H9 (cell line): Measurements from ENCODE around the gene C21orf58. TPM values are rescaled to one million over a fixed set of nuclear protein-coding genes. Genes with fewer than 3 reads are reported as not detected.
A peak's percentile ranks its signal among the peaks of the same experiment; 100 is the strongest.

ENCODE experiments used
- DNase-seq: peaks from one replicate; pipeline ENCODE4 v3.0.0-alpha.2; 2017
- H2AFZ ChIP-seq: one replicate; pipeline ENCODE4 v1.6.1; 2013; ENCODE audit warnings: mild to moderate bottlenecking, low read length, control low read depth, moderate library complexity
- H2AK5ac ChIP-seq: 2 replicates; pipeline ENCODE4 v1.6.1; 2013; ENCODE audit warnings: low read length, control low read depth, mixed read lengths; ENCODE audit not compliant: insufficient read length
- H2BK120ac ChIP-seq: one replicate; pipeline ENCODE4 v1.6.1; 2013; ENCODE audit warnings: low read depth, mild to moderate bottlenecking, low read length, control low read depth, inconsistent platforms; ENCODE audit not compliant: poor library complexity, severe bottlenecking
- H2BK12ac ChIP-seq: 2 replicates; pipeline ENCODE4 v1.6.1; 2013; ENCODE audit warnings: low read length, control low read depth, mixed read lengths, low read depth; ENCODE audit not compliant: insufficient read length
- H2BK15ac ChIP-seq: 2 replicates; pipeline ENCODE4 v1.6.1; 2013; ENCODE audit warnings: low read depth, low read length, control low read depth
- H2BK20ac ChIP-seq: one replicate; pipeline ENCODE4 v1.6.1; 2013; ENCODE audit warnings: low read depth, mild to moderate bottlenecking, low read length, control low read depth, inconsistent platforms; ENCODE audit not compliant: poor library complexity, severe bottlenecking
- H2BK5ac ChIP-seq: 2 replicates; pipeline ENCODE4 v1.6.1; 2013; ENCODE audit warnings: low read length, control low read depth, mixed read lengths; ENCODE audit not compliant: insufficient read length
- H3K14ac ChIP-seq: 2 replicates; pipeline ENCODE4 v1.6.1; 2013; ENCODE audit warnings: low read length, control low read depth; ENCODE audit not compliant: insufficient read depth
- H3K18ac ChIP-seq: 2 replicates; pipeline ENCODE4 v1.6.1; 2013; ENCODE audit warnings: low read depth, mild to moderate bottlenecking, mixed read lengths, low read length, control low read depth; ENCODE audit not compliant: insufficient read length
- H3K23ac ChIP-seq: 2 replicates; pipeline ENCODE4 v1.6.1; 2013; ENCODE audit warnings: low read length, control low read depth, mixed read lengths, low read depth; ENCODE audit not compliant: insufficient read length
- H3K23me2 ChIP-seq: 2 replicates; pipeline ENCODE4 v1.6.1; 2013; ENCODE audit warnings: low read depth, mild to moderate bottlenecking, mixed read lengths, low read length, control low read depth; ENCODE audit not compliant: insufficient read length, poor library complexity, severe bottlenecking
- H3K27ac ChIP-seq: 2 replicates; pipeline ENCODE4 v1.5.1; 2013; ENCODE audit warnings: low read length, control low read depth, mixed read lengths, low read depth; ENCODE audit not compliant: insufficient read length
- H3K27me3 ChIP-seq: 2 replicates; pipeline ENCODE4 v1.6.1; 2013; ENCODE audit warnings: low read length, control low read depth, inconsistent platforms; ENCODE audit not compliant: insufficient read depth
- H3K4ac ChIP-seq: 2 replicates; pipeline ENCODE4 v1.6.1; 2013; ENCODE audit warnings: low read depth, mild to moderate bottlenecking, control low read depth, inconsistent platforms, low read length, moderate library complexity
- H3K4me1 ChIP-seq: 2 replicates; pipeline ENCODE4 v1.6.1; 2013; ENCODE audit warnings: low read length, control low read depth, inconsistent platforms; ENCODE audit not compliant: insufficient read depth
- H3K4me2 ChIP-seq: 2 replicates; pipeline ENCODE4 v1.6.1; 2013; ENCODE audit warnings: low read length, control low read depth, mixed read lengths; ENCODE audit not compliant: insufficient read length, insufficient read depth
- H3K56ac ChIP-seq: 2 replicates; pipeline ENCODE4 v1.6.1; 2013; ENCODE audit warnings: low read depth, mild to moderate bottlenecking, mixed read lengths, low read length, control low read depth; ENCODE audit not compliant: insufficient read length
- H3K79me1 ChIP-seq: 2 replicates; pipeline ENCODE4 v1.6.1; 2013; ENCODE audit warnings: low read depth, mild to moderate bottlenecking, moderate library complexity, low read length, control low read depth, inconsistent platforms; ENCODE audit not compliant: insufficient read depth, poor library complexity, severe bottlenecking
- H3K79me2 ChIP-seq: 2 replicates; pipeline ENCODE4 v1.6.1; 2013; ENCODE audit warnings: low read length, control low read depth, inconsistent platforms; ENCODE audit not compliant: insufficient read depth
- H3K9ac ChIP-seq: 2 replicates; pipeline ENCODE4 v1.6.1; 2013; ENCODE audit warnings: low read length, control low read depth, mixed read lengths; ENCODE audit not compliant: insufficient read length; ENCODE audit errors: extremely low read depth
- H3K9me3 ChIP-seq: one replicate; pipeline ENCODE4 v1.6.1; 2013; ENCODE audit warnings: low read depth, low read length, inconsistent platforms; ENCODE audit not compliant: control insufficient read depth
- H3T11ph ChIP-seq: one replicate; pipeline ENCODE4 v1.6.1; 2013; ENCODE audit warnings: mild to moderate bottlenecking, low read length, control low read depth, inconsistent platforms
- H4K20me1 ChIP-seq: one replicate; pipeline ENCODE4 v1.6.1; 2013; ENCODE audit not compliant: control insufficient read depth, insufficient read length, insufficient read depth
- H4K5ac ChIP-seq: 2 replicates; pipeline ENCODE4 v1.6.1; 2013; ENCODE audit warnings: low read depth, mild to moderate bottlenecking, mixed read lengths, low read length, control low read depth; ENCODE audit not compliant: insufficient read length
- H4K8ac ChIP-seq: replicated peaks from 2 replicates; pipeline ENCODE4 v1.6.1; 2013; ENCODE audit warnings: low read length, control low read depth, mixed read lengths, low read depth; ENCODE audit not compliant: insufficient read length
- H4K91ac ChIP-seq: 2 replicates; pipeline ENCODE4 v1.6.1; 2013; ENCODE audit warnings: low read depth, mild to moderate bottlenecking, moderate library complexity, mixed read lengths, low read length, control low read depth; ENCODE audit not compliant: insufficient read length
- H3K27ac Mint-ChIP-seq, 3 experiments: 2 replicates in 2 of 3; 3 replicates in 1 of 3; pipeline ENCODE4 v1.8.0; 2020 to 2021; ENCODE audit warnings: mixed read lengths in 3 of 3, mild to moderate bottlenecking in 1 of 3, moderate library complexity in 1 of 3
- H3K27me3 Mint-ChIP-seq: 2 replicates; pipeline ENCODE4 v1.8.0; 2021; ENCODE audit warnings: low read depth, mild to moderate bottlenecking, moderate library complexity, mixed read lengths
- H3K36me3 Mint-ChIP-seq, 3 experiments: 2 replicates in 2 of 3; 3 replicates in 1 of 3; pipeline ENCODE4 v1.8.0; 2020 to 2021; ENCODE audit warnings: low read depth in 3 of 3, mixed read lengths in 3 of 3; ENCODE audit not compliant: insufficient read depth in 1 of 3
- H3K4me1 Mint-ChIP-seq, 2 experiments: 2 replicates each; pipeline ENCODE4 v1.8.0; 2020; ENCODE audit warnings: mixed read lengths in 2 of 2
- H3K4me3 Mint-ChIP-seq, 2 experiments: 2 replicates in 1 of 2; 3 replicates in 1 of 2; pipeline ENCODE4 v1.8.0; 2020 to 2021; ENCODE audit warnings: mild to moderate bottlenecking in 2 of 2, mixed read lengths in 2 of 2, moderate library complexity in 1 of 2
- H3K9me3 Mint-ChIP-seq, 2 experiments: 2 replicates in 1 of 2; 3 replicates in 1 of 2; pipeline ENCODE4 v1.8.0; 2020; ENCODE audit warnings: mild to moderate bottlenecking in 2 of 2, mixed read lengths in 2 of 2, moderate library complexity in 1 of 2
- WGBS: extraction: QIAGEN DNeasy Blood & Tissue Kit; methylation state at CpG from one replicate; pipeline ENCODE4 v1.1.7; 2013; ENCODE audit warnings: missing lambda C conversion rate, low lambda C conversion rate, mixed read lengths; ENCODE audit not compliant: insufficient read length; ENCODE audit errors: extremely low coverage; 5-methylcytosine and 5-hydroxymethylcytosine counted together
- total RNA-seq: library from RNA; stranded (reverse); gene quantifications from 2 replicates; pipeline ENCODE4 v1.2.1, GENCODE V29; 2021
- TF ChIP-seq, protein P1 (sequence below): fragments of 200-600 bp; sonication (generic); conservative IDR thresholded peaks from 3 replicates; pipeline ENCODE4 v1.8.0; 2021; ENCODE audit warnings: antibody characterized with exemption, mild to moderate bottlenecking

Gene C21orf58
- total RNA-seq, 1 experiment from 2014 or later: 17.2 TPM

DNA sequence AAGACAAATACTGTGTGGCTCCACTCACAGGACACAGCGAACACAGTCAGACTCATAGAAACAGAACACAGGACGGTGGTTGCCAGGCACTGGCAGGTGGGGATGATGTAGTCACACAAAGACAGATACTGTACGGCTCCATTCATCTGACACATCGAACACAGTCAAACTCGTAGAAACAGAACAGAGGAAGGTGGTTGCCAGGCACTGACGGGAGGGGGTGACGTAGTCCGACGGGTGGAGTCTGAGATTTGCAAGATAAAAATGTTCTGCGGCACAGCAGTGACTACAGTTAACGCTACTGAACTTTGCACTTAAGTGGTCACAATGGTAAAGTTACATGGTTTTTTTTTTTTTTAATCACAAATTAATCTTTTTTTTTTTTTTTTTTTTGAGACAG is 18.7 kb downstream of the C21orf58 start:
- no peak overlapping the region for H4K91ac ChIP-seq
- TF ChIP-seq, protein P1, sequence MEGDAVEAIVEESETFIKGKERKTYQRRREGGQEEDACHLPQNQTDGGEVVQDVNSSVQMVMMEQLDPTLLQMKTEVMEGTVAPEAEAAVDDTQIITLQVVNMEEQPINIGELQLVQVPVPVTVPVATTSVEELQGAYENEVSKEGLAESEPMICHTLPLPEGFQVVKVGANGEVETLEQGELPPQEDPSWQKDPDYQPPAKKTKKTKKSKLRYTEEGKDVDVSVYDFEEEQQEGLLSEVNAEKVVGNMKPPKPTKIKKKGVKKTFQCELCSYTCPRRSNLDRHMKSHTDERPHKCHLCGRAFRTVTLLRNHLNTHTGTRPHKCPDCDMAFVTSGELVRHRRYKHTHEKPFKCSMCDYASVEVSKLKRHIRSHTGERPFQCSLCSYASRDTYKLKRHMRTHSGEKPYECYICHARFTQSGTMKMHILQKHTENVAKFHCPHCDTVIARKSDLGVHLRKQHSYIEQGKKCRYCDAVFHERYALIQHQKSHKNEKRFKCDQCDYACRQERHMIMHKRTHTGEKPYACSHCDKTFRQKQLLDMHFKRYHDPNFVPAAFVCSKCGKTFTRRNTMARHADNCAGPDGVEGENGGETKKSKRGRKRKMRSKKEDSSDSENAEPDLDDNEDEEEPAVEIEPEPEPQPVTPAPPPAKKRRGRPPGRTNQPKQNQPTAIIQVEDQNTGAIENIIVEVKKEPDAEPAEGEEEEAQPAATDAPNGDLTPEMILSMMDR: no peak
- H2BK15ac ChIP-seq: no peak overlapping the region
- Mint-ChIP-seq H3K4me1 (no peaks in the 10 kb centered on the region), H3K27me3 (no peaks in the 10 kb centered on the region), H3K9me3 (no peaks in the 10 kb centered on the region; a peak in 1 of 5 replicates), H3K27ac (0 out of 7 replicates have a peak overlapping the region, but pooled peaks of 1 of the 3 experiments have one; percentile 29), H3K36me3 (peaks cover 29 to 67% (median 59%) of the 10 kb centered on the region in 3 experiments), H3K4me3 (no peak overlapping the region)
- H2BK5ac ChIP-seq: no peak overlapping the region
- no peak overlapping the region for H3K4me2 ChIP-seq
- no peak overlapping the region for H3K56ac ChIP-seq
- H3K27me3 ChIP-seq: no peaks in the 10 kb centered on the region
- no peak overlapping the region for H2AFZ ChIP-seq
- no peak overlapping the region for H3T11ph ChIP-seq
- no peak overlapping the region for H3K18ac ChIP-seq
- peaks cover 2% of the 10 kb centered on the region for H4K20me1 ChIP-seq
- H3K4me1 ChIP-seq: no peaks in the 10 kb centered on the region
- no peak overlapping the region for H3K9ac ChIP-seq
- no peak overlapping the region for H3K4ac ChIP-seq
- no peak overlapping the region for H4K5ac ChIP-seq
- H2BK20ac ChIP-seq: no peak overlapping the region
- H2BK12ac ChIP-seq: no peak overlapping the region
- no peak overlapping the region for H2AK5ac ChIP-seq
- no peak overlapping the region for H4K8ac ChIP-seq
- no peak overlapping the region for H3K23ac ChIP-seq
- DNase-seq: no peak
- H2BK120ac ChIP-seq: no peak overlapping the region
- no peaks in the 10 kb centered on the region for H3K79me1 ChIP-seq
- H3K79me2 ChIP-seq: no peaks in the 10 kb centered on the region
- no peak overlapping the region for H3K27ac ChIP-seq
- no peak overlapping the region for H3K14ac ChIP-seq
- no peaks in the 10 kb centered on the region for H3K9me3 ChIP-seq
- no peaks in the 10 kb centered on the region for H3K23me2 ChIP-seq
- no CpG with 5 or more reads among the region's 11 CpGs for WGBS
